Thymus (tissue), 11 donors: Measurements from ENCODE around the gene CTPS1. TPM values are rescaled to one million over a fixed set of nuclear protein-coding genes. Genes with fewer than 3 reads are reported as not detected.

Experiments used
- DNase-seq, 9 donors: peaks; one replicate each; pipeline ENCODE4 v3.0.0-alpha.2; 2013; ENCODE audit warnings: low spot score in 9 of 9, low read depth in 6 of 9, missing footprints in 1 of 9
- H3K27ac ChIP-seq, 2 donors: one replicate each; pipeline ENCODE4 v1.5.1; 2013; ENCODE audit warnings: control low read depth in 1 of 2, low read depth in 1 of 2, low read length in 1 of 2, mild to moderate bottlenecking in 1 of 2, moderate library complexity in 1 of 2
- H3K27me3 ChIP-seq, 2 donors: one replicate each; pipeline ENCODE4 v1.5.1; 2013; ENCODE audit warnings: low read length in 1 of 2; ENCODE audit not compliant: control insufficient read depth in 2 of 2, insufficient read depth in 1 of 2
- H3K36me3 ChIP-seq, 2 donors: one replicate each; pipeline ENCODE4 v1.5.1; 2013; ENCODE audit warnings: low read length in 1 of 2, mild to moderate bottlenecking in 1 of 2, moderate library complexity in 1 of 2; ENCODE audit not compliant: control insufficient read depth in 2 of 2, insufficient read depth in 2 of 2
- H3K4me1 ChIP-seq, 2 donors: one replicate each; pipeline ENCODE4 v1.5.1; 2013; ENCODE audit warnings: low read length in 2 of 2; ENCODE audit not compliant: control insufficient read depth in 2 of 2, insufficient read depth in 2 of 2
- H3K4me3 ChIP-seq, 2 donors: one replicate each; pipeline ENCODE4 v1.5.1; 2013; ENCODE audit warnings: low read length in 2 of 2, control low read depth in 1 of 2, mild to moderate bottlenecking in 1 of 2
- H3K9me3 ChIP-seq, 2 donors: one replicate each; pipeline ENCODE4 v1.5.1; 2013; ENCODE audit warnings: low read length in 1 of 2, mild to moderate bottlenecking in 1 of 2; ENCODE audit not compliant: control insufficient read depth in 2 of 2, insufficient read depth in 1 of 2
- WGBS: extraction: QIAGEN DNeasy Blood & Tissue Kit; methylation state at CpG from one replicate; pipeline ENCODE4 v1.1.7; 2013; 5-methylcytosine and 5-hydroxymethylcytosine counted together
- polyA plus RNA-seq: library from polyadenylated mRNA; stranded (reverse); fragments of 200-250 nt; gene quantifications from one replicate; pipeline ENCODE4 v1.2.3, GENCODE V29; 2013
- total RNA-seq: library from RNA; stranded (reverse); fragments of 120-200 nt; gene quantifications from one replicate; pipeline ENCODE4 v1.2.4, GENCODE V29; 2013
- donor health status: healthy.

Gene CTPS1
- total and polyA plus RNA-seq, 2 donors: 13.4 to 23.2 TPM

DNA sequence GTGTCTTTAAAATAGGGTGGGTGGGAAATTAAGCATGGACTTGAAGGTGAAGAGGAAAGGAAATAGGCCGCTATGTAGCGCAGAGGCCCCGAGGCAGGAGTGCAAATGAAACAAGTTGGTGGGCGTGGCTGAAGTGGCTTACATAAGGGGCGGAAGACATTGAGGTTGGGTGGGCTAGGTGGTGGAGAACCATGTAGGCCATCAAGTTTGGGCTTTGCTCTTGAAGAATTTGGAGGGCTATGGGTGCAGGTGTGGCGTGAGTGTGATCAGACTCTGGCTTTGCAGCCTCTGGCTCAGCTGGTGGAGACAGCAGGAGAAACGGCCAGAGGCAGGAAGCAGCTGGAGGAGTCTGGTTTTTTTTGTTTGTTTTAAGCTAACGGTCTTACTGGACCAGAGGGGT lies 35.4 kb downstream of the CTPS1 start:
- no peak overlapping the region for H3K4me3 ChIP-seq
- peaks cover 20 to 27% of the 10 kb centered on the region in 2 donors for H3K4me1 ChIP-seq
- peak overlapping the region; percentile 37 to 80 for H3K27ac ChIP-seq
- peaks cover 46 to 74% of the 10 kb centered on the region in 2 donors for H3K36me3 ChIP-seq
- peak in 7 of 9 donors; percentile 25 to 78 (median 40) for DNase-seq
- H3K27me3 ChIP-seq: no peaks in the 10 kb centered on the region
- H3K9me3 ChIP-seq: no peaks in the 10 kb centered on the region
- 26% methylated on average over 8 of the region's 8 CpGs for WGBS

- H3K4me1 ChIP-seq: peaks cover 20 to 27% of the 10 kb centered on the region in 2 donors
- no peaks in the 10 kb centered on the region for H3K27me3 ChIP-seq
- peaks cover 47 to 69% of the 10 kb centered on the region in 2 donors for H3K36me3 ChIP-seq
- no peak for DNase-seq
- H3K4me3 ChIP-seq: no peak overlapping the region
- H3K9me3 ChIP-seq: no peaks in the 10 kb centered on the region
- peak overlapping the region; percentile 53 to 80 for H3K27ac ChIP-seq
- WGBS: 73% methylated on average over 5 of the region's 5 CpGs
These were observed 35.9 kb downstream of the CTPS1 start for GRCh38 chr1:41015281-41015896.

GRCh38 chr1:41015897-41016470 lies 36.5 kb downstream of the CTPS1 start:
- no peaks in the 10 kb centered on the region for H3K9me3 ChIP-seq
- H3K27me3 ChIP-seq: no peaks in the 10 kb centered on the region
- WGBS: 91% methylated on average over 13 of the region's 13 CpGs
- no peak overlapping the region for H3K4me3 ChIP-seq
- H3K4me1 ChIP-seq: peaks cover 20 to 27% of the 10 kb centered on the region in 2 donors
- no peak for DNase-seq
- H3K36me3 ChIP-seq: peaks cover 43 to 63% of the 10 kb centered on the region in 2 donors
- H3K27ac ChIP-seq: peak overlapping the region; percentile 47 to 80

DNA sequence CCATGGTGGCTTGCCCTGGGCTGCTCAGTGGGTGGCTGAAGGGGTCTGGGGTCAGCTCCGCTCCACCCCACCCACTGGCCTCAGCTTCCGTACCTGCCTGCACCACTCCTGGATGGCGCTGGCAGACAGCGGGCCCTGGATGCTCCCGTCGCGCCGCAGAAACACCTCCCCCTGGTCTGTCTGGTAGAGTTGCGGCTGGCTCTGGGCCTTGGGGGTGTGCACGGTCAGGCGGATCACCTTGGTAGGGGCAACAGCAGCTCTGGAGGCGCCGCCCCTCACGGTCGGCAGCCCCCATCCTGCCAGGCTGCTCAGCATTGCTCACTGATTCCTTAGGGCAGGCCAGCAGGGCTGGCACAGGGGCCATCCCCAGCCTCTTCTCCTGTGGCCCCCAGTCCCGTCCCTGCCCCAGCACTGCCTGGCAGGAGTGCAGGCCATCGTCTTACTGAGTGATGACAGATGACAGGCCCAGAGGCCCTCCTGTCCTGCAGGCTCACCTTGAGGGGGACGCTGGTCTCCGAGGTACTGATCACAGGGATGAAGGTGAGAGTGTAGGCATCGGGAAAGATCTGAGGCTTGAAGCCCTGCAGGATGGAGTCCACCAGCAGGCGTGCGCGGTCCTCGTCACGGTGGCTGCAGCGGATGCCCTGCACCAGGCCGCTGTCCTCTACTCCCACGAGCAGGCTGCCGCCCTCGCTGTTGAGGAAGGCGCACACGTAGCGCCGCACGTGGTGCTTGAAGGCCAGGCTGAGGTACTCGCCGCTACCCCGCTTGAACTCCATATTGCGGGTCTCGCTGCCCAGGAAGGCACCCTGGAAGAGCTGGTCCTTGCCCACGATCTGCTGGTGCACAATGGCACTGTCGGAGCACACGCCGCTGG lies 37.9 kb downstream of the CTPS1 start:
- Histone ChIP-seq H3K9me3 (no peaks in the 10 kb centered on the region), H3K4me3 (no peak overlapping the region), H3K4me1 (peaks cover 27 to 38% of the 10 kb centered on the region in 2 donors), H3K27me3 (no peaks in the 10 kb centered on the region), H3K36me3 (peaks cover 32 to 49% of the 10 kb centered on the region in 2 donors), H3K27ac (no peak overlapping the region)
- no peak for DNase-seq
- WGBS: 99% methylated on average over 44 of the region's 44 CpGs

GRCh38 chr1:41018018-41018410 lies 38.5 kb downstream of the CTPS1 start:
- H3K4me3 ChIP-seq: no peak overlapping the region
- H3K9me3 ChIP-seq: no peaks in the 10 kb centered on the region
- H3K27ac ChIP-seq: no peak overlapping the region
- H3K36me3 ChIP-seq: peaks cover 26 to 43% of the 10 kb centered on the region in 2 donors
- H3K27me3 ChIP-seq: no peaks in the 10 kb centered on the region
- H3K4me1 ChIP-seq: peaks cover 27 to 38% of the 10 kb centered on the region in 2 donors
- WGBS: 98% methylated on average over 8 of the region's 8 CpGs
- DNase-seq: no peak

DNA sequence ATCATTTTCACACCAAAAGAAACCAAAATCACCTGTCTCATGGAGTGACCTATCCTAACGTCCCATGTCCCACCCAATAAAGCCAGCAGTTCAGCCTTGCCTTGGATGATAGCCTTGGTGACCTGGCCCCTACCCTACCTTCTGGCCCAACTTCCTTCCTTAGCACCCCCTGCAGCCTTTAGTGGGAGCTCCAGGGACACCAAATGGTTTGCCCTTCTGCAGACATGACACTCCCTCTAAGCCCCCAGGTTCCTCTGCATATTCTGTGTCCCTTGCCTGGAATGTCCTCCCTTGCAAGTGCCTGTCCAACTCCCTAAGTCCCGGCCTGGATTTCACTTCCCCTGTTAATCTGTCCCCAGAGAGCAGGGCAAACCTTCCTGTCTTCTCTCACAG lies 39.9 kb downstream of the CTPS1 start:
- H3K27me3 ChIP-seq: no peaks in the 10 kb centered on the region
- peaks cover 32 to 36% of the 10 kb centered on the region in 2 donors for H3K36me3 ChIP-seq
- no peak overlapping the region for H3K27ac ChIP-seq
- 89% methylated on average over 2 of the region's 2 CpGs for WGBS
- peaks cover 20 to 28% of the 10 kb centered on the region in 2 donors for H3K4me1 ChIP-seq
- no peak overlapping the region for H3K4me3 ChIP-seq
- no peaks in the 10 kb centered on the region for H3K9me3 ChIP-seq
- no peak for DNase-seq

- Histone ChIP-seq H3K4me1 (peaks cover 14 to 20% of the 10 kb centered on the region in 2 donors), H3K36me3 (peaks cover 35 to 38% of the 10 kb centered on the region in 2 donors), H3K27ac (no peak overlapping the region), H3K4me3 (no peak overlapping the region), H3K27me3 (no peaks in the 10 kb centered on the region), H3K9me3 (no peaks in the 10 kb centered on the region)
- DNase-seq: no peak
- WGBS: 97% methylated on average over 17 of the region's 17 CpGs
These were observed 40.6 kb downstream of the CTPS1 start for GRCh38 chr1:41020109-41020576.

DNA sequence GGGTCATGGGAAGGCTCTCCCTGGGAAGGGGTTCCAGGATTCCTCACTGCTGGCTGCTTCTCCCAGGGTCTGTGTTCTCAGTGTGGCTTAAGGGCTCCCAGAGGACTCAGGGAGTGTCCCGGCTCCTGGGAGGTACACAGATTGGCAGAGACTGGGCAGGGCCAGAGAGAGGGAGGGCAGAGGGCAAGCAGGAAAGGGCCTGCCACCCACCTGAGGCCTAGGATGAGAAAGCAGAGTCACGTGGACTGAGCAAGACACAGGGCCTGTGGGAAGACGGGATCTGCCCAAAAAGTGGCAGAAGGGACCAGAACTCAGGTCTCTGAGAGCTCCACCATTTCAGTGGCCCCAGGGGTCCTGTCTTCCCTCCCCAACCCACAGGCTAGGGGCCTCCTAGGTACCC lies 41.2 kb downstream of the CTPS1 start:
- Histone ChIP-seq H3K36me3 (peaks cover 33 to 41% of the 10 kb centered on the region in 2 donors), H3K27me3 (no peaks in the 10 kb centered on the region), H3K27ac (no peak overlapping the region), H3K4me1 (peaks cover 9 to 15% of the 10 kb centered on the region in 2 donors), H3K9me3 (no peaks in the 10 kb centered on the region), H3K4me3 (no peak overlapping the region)
- no peak for DNase-seq
- 77% methylated on average over 3 of the region's 3 CpGs for WGBS
